ENCODE measurements around the gene ROBO1.
"Not testable (repeated sequence)": the region's sequence is repeated elsewhere in the genome, so short reads cannot be mapped to it uniquely, and the experiment has no call there.

Gene ROBO1

GRCh38 chr3:78750291-78750690 lies 1017.5 kb downstream of the ROBO1 start:
- H3K36me3 ChIP-seq (ENCODE audit: insufficient read depth, low read depth, low read length); H3K9ac ChIP-seq (ENCODE audit: low read depth, low read length): not testable (repeated sequence)

DNA sequence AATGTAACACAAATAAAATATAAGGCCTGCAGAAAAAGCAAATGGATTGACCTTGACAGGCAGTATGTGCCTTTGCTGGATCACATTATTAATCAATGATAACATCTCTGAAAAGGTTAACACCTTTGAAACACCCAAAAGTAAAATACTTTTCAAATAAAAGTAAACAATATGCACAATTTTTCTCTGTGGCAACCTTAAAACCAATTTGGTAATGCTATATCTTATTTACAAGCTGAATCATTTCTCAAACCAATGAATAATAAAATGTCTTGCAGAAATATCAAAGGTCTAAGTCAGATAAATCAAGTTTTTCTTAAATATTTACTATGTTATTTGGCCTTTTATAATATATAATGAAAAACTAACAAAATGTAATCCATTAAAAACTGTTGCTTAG lies 1018.7 kb downstream of the ROBO1 start:
- Histone ChIP-seq H3K4me1 (ENCODE audit: insufficient read depth, low read length) (no peaks in the 10 kb centered on the region), H3K36me3 (ENCODE audit: insufficient read depth, low read depth, low read length) (no peaks in the 10 kb centered on the region)

More at GRCh38 chr3:78750291-78750690, 1017.5 kb downstream of the ROBO1 start:
- not testable (repeated sequence) for H3K27ac ChIP-seq (ENCODE audit: low read length); H3K9me3 ChIP-seq (ENCODE audit: insufficient read depth, low read depth, low read length); H3K4me3 ChIP-seq (ENCODE audit: low read length); H3K27me3 ChIP-seq (ENCODE audit: insufficient read depth, low read length); H3K4me1 ChIP-seq (ENCODE audit: insufficient read depth, low read length)

DNA sequence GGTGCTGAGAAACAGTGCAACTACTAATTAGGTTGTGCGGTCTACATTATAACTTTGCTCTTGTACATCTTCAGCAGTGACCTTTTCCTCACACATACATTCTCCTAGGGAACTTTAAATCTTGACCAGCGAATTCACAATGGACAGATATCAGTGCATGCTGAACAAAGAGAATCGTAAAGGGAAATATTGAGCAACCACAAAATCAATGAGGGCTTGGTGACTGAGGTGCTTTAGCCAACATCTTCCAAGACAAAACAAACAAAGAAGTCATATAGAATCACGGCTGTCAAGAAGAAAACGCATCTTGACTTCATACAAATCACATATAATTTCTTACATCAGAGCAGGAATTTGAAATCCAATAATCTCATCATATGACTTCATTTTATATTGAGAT lies 1022.0 kb downstream of the ROBO1 start:
- Histone ChIP-seq H3K27ac (ENCODE audit: low read length) (no peak overlapping the region), H3K27me3 (ENCODE audit: insufficient read depth, low read length) (no peaks in the 10 kb centered on the region), H3K36me3 (ENCODE audit: insufficient read depth, low read depth, low read length) (no peaks in the 10 kb centered on the region), H3K4me3 (ENCODE audit: low read length) (no peak overlapping the region), H3K4me1 (ENCODE audit: insufficient read depth, low read length) (no peaks in the 10 kb centered on the region), H3K9me3 (ENCODE audit: insufficient read depth, low read depth, low read length) (no peaks in the 10 kb centered on the region), H3K9ac (ENCODE audit: low read depth, low read length) (no peak overlapping the region)

More for the DNA sequence above, 1018.7 kb downstream of the ROBO1 start:
- Histone ChIP-seq H3K9me3 (ENCODE audit: insufficient read depth, low read depth, low read length) (no peaks in the 10 kb centered on the region), H3K4me3 (ENCODE audit: low read length) (no peak overlapping the region), H3K9ac (ENCODE audit: low read depth, low read length) (no peak overlapping the region), H3K27ac (ENCODE audit: low read length) (no peak overlapping the region), H3K27me3 (ENCODE audit: insufficient read depth, low read length) (no peaks in the 10 kb centered on the region)

DNA sequence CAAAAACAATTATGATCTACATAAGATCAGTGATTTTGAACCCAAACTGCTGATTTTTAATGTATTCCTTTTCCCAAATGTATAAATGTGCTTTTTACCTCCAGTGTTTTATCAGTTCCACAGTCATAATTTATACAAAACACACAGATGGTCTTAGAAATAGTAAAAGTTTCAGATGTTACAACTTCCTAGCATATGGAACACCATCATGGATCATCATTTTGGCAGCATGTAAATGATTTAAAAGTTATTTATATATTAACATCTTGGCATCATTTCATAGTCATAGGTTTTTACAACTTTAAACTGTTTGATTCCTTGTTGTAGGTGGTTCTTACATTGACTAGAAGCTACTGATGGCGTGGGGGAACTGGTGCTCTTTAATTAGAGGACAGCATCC lies 1025.3 kb downstream of the ROBO1 start:
- Histone ChIP-seq H3K4me1 (ENCODE audit: insufficient read depth, low read length) (peaks cover 5% of the 10 kb centered on the region; the same call in 1 of the 2 replicates), H3K27ac (ENCODE audit: low read length) (no peak overlapping the region), H3K4me3 (ENCODE audit: low read length) (no peak overlapping the region)

DNA sequence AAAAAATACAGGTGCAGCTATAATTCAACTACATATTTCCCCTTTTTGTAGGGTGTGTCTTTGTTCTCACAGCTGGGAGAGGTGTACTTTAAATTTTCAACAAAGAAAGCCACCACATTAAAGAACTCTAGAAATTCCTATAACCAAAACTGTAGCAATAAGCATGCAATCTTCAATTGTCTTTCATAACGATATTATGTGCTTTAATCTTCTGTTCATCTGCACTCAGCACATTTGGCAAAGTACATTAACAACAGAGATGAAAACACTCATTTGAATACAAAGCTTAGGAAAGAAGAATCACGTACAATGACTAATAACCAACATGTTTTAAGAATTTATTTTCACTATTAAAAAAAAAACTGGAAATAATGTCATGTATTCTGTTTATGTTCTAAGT lies 1025.8 kb downstream of the ROBO1 start:
- H3K4me1 ChIP-seq (ENCODE audit: insufficient read depth, low read length) = peaks cover 5% of the 10 kb centered on the region; the same call in 1 of the 2 replicates
- no peak overlapping the region for H3K9ac ChIP-seq (ENCODE audit: low read depth, low read length)
- no peaks in the 10 kb centered on the region for H3K27me3 ChIP-seq (ENCODE audit: insufficient read depth, low read length)
- no peak overlapping the region for H3K4me3 ChIP-seq (ENCODE audit: low read length)
- H3K27ac ChIP-seq (ENCODE audit: low read length) = no peak overlapping the region
- no peaks in the 10 kb centered on the region for H3K36me3 ChIP-seq (ENCODE audit: insufficient read depth, low read depth, low read length)
- no peaks in the 10 kb centered on the region for H3K9me3 ChIP-seq (ENCODE audit: insufficient read depth, low read depth, low read length)

More for the DNA sequence above, 1025.3 kb downstream of the ROBO1 start:
- Histone ChIP-seq H3K27me3 (ENCODE audit: insufficient read depth, low read length) (no peaks in the 10 kb centered on the region), H3K9me3 (ENCODE audit: insufficient read depth, low read depth, low read length) (no peaks in the 10 kb centered on the region), H3K36me3 (ENCODE audit: insufficient read depth, low read depth, low read length) (no peaks in the 10 kb centered on the region), H3K9ac (ENCODE audit: low read depth, low read length) (no peak overlapping the region)

- no peak overlapping the region for H3K9ac ChIP-seq (ENCODE audit: low read depth, low read length)
- no peaks in the 10 kb centered on the region for H3K9me3 ChIP-seq (ENCODE audit: insufficient read depth, low read depth, low read length)
- no peaks in the 10 kb centered on the region for H3K27me3 ChIP-seq (ENCODE audit: insufficient read depth, low read length)
- peaks cover 5% of the 10 kb centered on the region; the same call in 1 of the 2 replicates for H3K4me1 ChIP-seq (ENCODE audit: insufficient read depth, low read length)
- no peak overlapping the region for H3K27ac ChIP-seq (ENCODE audit: low read length)
- H3K36me3 ChIP-seq (ENCODE audit: insufficient read depth, low read depth, low read length) = no peaks in the 10 kb centered on the region
- no peak overlapping the region for H3K4me3 ChIP-seq (ENCODE audit: low read length)
Observed at GRCh38 chr3:78741066-78741645, 1026.6 kb downstream of the ROBO1 start.

GRCh38 chr3:78738833-78739232 lies 1029.0 kb downstream of the ROBO1 start:
- peaks cover 11% of the 10 kb centered on the region for H3K4me1 ChIP-seq (ENCODE audit: insufficient read depth, low read length)
- H3K27ac ChIP-seq (ENCODE audit: low read length) = no peak overlapping the region
- H3K4me3 ChIP-seq (ENCODE audit: low read length) = no peak overlapping the region
- no peaks in the 10 kb centered on the region for H3K27me3 ChIP-seq (ENCODE audit: insufficient read depth, low read length)
- H3K36me3 ChIP-seq (ENCODE audit: insufficient read depth, low read depth, low read length) = no peaks in the 10 kb centered on the region
- no peaks in the 10 kb centered on the region for H3K9me3 ChIP-seq (ENCODE audit: insufficient read depth, low read depth, low read length)
- no peak overlapping the region for H3K9ac ChIP-seq (ENCODE audit: low read depth, low read length)

DNA sequence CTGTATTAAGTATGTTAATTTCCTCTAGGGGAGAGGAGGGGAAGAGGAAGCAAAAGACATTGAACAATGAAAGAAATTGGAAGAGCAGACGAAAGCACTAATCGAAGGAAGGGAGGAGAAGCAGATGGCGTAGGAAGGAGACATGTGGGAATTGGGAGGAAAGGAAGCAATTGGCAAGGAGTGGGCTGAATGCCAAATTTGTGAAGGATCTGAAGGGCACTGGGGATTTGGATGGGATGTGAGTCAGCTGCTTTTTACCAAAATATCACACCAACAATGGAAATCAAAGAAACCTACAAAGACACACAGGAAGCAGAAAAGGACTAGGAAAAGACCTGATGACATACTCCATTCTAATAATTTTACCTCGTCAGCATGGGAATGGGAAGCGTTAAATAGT lies 1029.8 kb downstream of the ROBO1 start:
- no peak overlapping the region for H3K27ac ChIP-seq (ENCODE audit: low read length)
- H3K9ac ChIP-seq (ENCODE audit: low read depth, low read length) = no peak overlapping the region
- H3K27me3 ChIP-seq (ENCODE audit: insufficient read depth, low read length) = no peaks in the 10 kb centered on the region

DNA sequence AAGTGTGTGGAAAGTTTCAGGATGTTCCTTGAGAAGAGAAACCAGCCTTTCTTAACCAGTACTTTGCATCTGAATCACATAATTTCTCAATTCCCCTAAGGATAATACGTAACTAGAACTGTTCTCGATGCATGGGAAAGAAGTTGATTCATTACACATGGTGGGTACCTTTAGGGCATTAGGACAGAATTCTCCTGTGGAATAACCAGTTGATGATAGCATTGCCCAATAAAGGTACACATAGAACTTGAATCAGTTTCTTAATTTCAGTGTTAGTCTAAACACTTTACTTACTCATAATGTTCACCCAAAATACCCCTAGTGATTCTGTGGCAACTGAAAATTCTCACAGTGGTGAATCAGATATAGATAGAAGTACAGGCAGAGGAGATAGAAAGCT lies 1030.9 kb downstream of the ROBO1 start:
- no peak overlapping the region for H3K27ac ChIP-seq (ENCODE audit: low read length)
- H3K4me3 ChIP-seq (ENCODE audit: low read length) = no peak overlapping the region
- H3K9ac ChIP-seq (ENCODE audit: low read depth, low read length) = no peak overlapping the region
- H3K4me1 ChIP-seq (ENCODE audit: insufficient read depth, low read length) = peaks cover 16% of the 10 kb centered on the region
- H3K36me3 ChIP-seq (ENCODE audit: insufficient read depth, low read depth, low read length) = no peaks in the 10 kb centered on the region
- H3K27me3 ChIP-seq (ENCODE audit: insufficient read depth, low read length) = no peaks in the 10 kb centered on the region
- H3K9me3 ChIP-seq (ENCODE audit: insufficient read depth, low read depth, low read length) = no peaks in the 10 kb centered on the region

More for the DNA sequence above, 1029.8 kb downstream of the ROBO1 start:
- Histone ChIP-seq H3K4me1 (ENCODE audit: insufficient read depth, low read length) (peaks cover 14% of the 10 kb centered on the region), H3K9me3 (ENCODE audit: insufficient read depth, low read depth, low read length) (no peaks in the 10 kb centered on the region), H3K36me3 (ENCODE audit: insufficient read depth, low read depth, low read length) (no peaks in the 10 kb centered on the region), H3K4me3 (ENCODE audit: low read length) (no peak overlapping the region)

DNA sequence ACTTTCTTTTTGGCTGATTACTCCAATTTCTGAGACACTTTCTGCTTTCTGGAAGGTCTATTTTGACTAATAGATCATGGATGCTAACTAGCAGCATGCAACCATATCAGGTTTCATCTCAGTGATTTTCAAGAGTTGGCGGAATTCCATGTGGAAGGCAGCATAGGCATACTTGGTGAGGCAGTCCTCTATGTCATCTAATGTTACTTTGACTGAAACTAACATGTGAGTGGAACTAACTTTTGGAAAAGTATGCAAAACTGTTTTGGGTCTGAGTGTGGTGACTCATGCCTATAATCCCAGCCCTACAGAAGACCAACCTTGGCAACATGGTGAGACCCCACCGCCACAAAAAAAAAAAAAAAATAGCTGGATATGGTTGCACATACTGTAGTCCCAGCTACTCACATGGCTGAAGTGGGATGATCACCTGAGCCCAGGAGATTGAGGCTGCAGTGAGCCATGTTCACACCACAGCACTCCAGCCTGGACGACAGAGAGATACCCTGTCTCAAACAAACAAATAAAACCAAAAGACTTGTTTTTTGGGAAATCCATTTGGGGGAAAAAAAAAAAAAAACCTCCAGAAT lies 1033.7 kb downstream of the ROBO1 start:
- Histone ChIP-seq H3K27ac (ENCODE audit: low read length) (no peak overlapping the region), H3K9ac (ENCODE audit: low read depth, low read length) (no peak overlapping the region), H3K36me3 (ENCODE audit: insufficient read depth, low read depth, low read length) (no peaks in the 10 kb centered on the region), H3K9me3 (ENCODE audit: insufficient read depth, low read depth, low read length) (no peaks in the 10 kb centered on the region), H3K27me3 (ENCODE audit: insufficient read depth, low read length) (no peaks in the 10 kb centered on the region), H3K4me3 (ENCODE audit: low read length) (no peak overlapping the region), H3K4me1 (ENCODE audit: insufficient read depth, low read length) (peaks cover 21% of the 10 kb centered on the region)

- Histone ChIP-seq H3K36me3 (ENCODE audit: insufficient read depth, low read depth, low read length) (no peaks in the 10 kb centered on the region), H3K27me3 (ENCODE audit: insufficient read depth, low read length) (no peaks in the 10 kb centered on the region), H3K9ac (ENCODE audit: low read depth, low read length) (no peak overlapping the region), H3K9me3 (ENCODE audit: insufficient read depth, low read depth, low read length) (no peaks in the 10 kb centered on the region), H3K27ac (ENCODE audit: low read length) (no peak overlapping the region), H3K4me3 (ENCODE audit: low read length) (no peak overlapping the region), H3K4me1 (ENCODE audit: insufficient read depth, low read length) (peaks cover 24% of the 10 kb centered on the region)
Observed at GRCh38 chr3:78732893-78733292, 1034.9 kb downstream of the ROBO1 start.

GRCh38 chr3:78732471-78732870 lies 1035.3 kb downstream of the ROBO1 start:
- H3K27me3 ChIP-seq (ENCODE audit: insufficient read depth, low read length) = no peaks in the 10 kb centered on the region
- H3K9me3 ChIP-seq (ENCODE audit: insufficient read depth, low read depth, low read length) = no peaks in the 10 kb centered on the region

More at GRCh38 chr3:78732471-78732870, 1035.3 kb downstream of the ROBO1 start:
- no peak overlapping the region for H3K27ac ChIP-seq (ENCODE audit: low read length)
- H3K36me3 ChIP-seq (ENCODE audit: insufficient read depth, low read depth, low read length) = no peaks in the 10 kb centered on the region
- H3K4me3 ChIP-seq (ENCODE audit: low read length) = no peak overlapping the region
- peaks cover 22% of the 10 kb centered on the region for H3K4me1 ChIP-seq (ENCODE audit: insufficient read depth, low read length)
- no peak overlapping the region for H3K9ac ChIP-seq (ENCODE audit: low read depth, low read length)
